Kidney epithelial cell (primary cell): ENCODE results near the gene ZFY. TPM values are rescaled to one million over a fixed set of nuclear protein-coding genes. Genes with fewer than 3 reads are reported as not detected.
"Not testable (repeated sequence)": the region's sequence is repeated elsewhere in the genome, so short reads cannot be mapped to it uniquely, and the experiment has no call there.

Source experiments
- DNase-seq: peaks from one replicate; pipeline ENCODE4 v3.0.0-alpha.2; 2010; ENCODE audit warnings: low read depth
- H3K27me3 ChIP-seq: 2 replicates; pipeline ENCODE4 v1.6.0; 2011; ENCODE audit warnings: low read length; ENCODE audit not compliant: control insufficient read depth, insufficient read depth
- H3K36me3 ChIP-seq: 2 replicates; pipeline ENCODE4 v1.5.1; 2011; ENCODE audit warnings: low read length; ENCODE audit not compliant: control insufficient read depth, insufficient read depth
- H3K4me3 ChIP-seq: 2 replicates; pipeline ENCODE4 v1.5.1; 2011; ENCODE audit warnings: low read depth, mild to moderate bottlenecking, control low read depth, low read length
- CTCF ChIP-seq: IDR thresholded peaks from 2 replicates; pipeline ENCODE4 v1.5.1; 2011; ENCODE audit warnings: mild to moderate bottlenecking, moderate library complexity, low read length, control low read depth, inconsistent platforms; ENCODE audit not compliant: insufficient read depth, poor library complexity, severe bottlenecking
- total RNA-seq: library from RNA; depleted of rRNA; stranded (reverse); fragments of >200 nt; gene quantifications from 2 replicates; pipeline ENCODE4 v1.2.3, GENCODE V29; 2015

ZFY gene
- total RNA-seq, 1 donor from 2014 or later = 9.3 TPM

GRCh38 chrY:2979283-2979682 is 44.1 kb downstream of the ZFY start:
- Histone ChIP-seq H3K27me3 (no peaks in the 10 kb centered on the region), H3K4me3 (no peak overlapping the region), H3K36me3 (no peaks in the 10 kb centered on the region)
- DNase-seq = no peak
- no peak for TF ChIP-seq CTCF

GRCh38 chrY:2984491-2984890 is 49.3 kb downstream of the ZFY start:
- no peak for TF ChIP-seq CTCF
- DNase-seq = no peak
- H3K4me3 ChIP-seq = no peak overlapping the region
- no peaks in the 10 kb centered on the region for H3K36me3 ChIP-seq
- H3K27me3 ChIP-seq = no peaks in the 10 kb centered on the region

GRCh38 chrY:2987178-2987577 is 52.0 kb downstream of the ZFY start:
- not testable (repeated sequence) for H3K27me3 ChIP-seq

GRCh38 chrY:2997369-2997768 is 62.2 kb downstream of the ZFY start:
- not testable (repeated sequence) for H3K36me3 ChIP-seq, DNase-seq, H3K4me3 ChIP-seq, H3K27me3 ChIP-seq

More at GRCh38 chrY:2987178-2987577, 52.0 kb downstream of the ZFY start:
- not testable (repeated sequence) for DNase-seq, H3K36me3 ChIP-seq, H3K4me3 ChIP-seq

- no peaks in the 10 kb centered on the region for H3K36me3 ChIP-seq
- no peak for TF ChIP-seq CTCF
- no peak for DNase-seq
- H3K27me3 ChIP-seq = no peaks in the 10 kb centered on the region
- H3K4me3 ChIP-seq = no peak overlapping the region
These were observed 67.0 kb downstream of the ZFY start for GRCh38 chrY:3002190-3002589.

GRCh38 chrY:3002680-3003515 is 67.7 kb downstream of the ZFY start:
- TF ChIP-seq CTCF = no peak
- Histone ChIP-seq H3K27me3 (no peaks in the 10 kb centered on the region), H3K4me3 (no peak overlapping the region), H3K36me3 (no peaks in the 10 kb centered on the region)
- DNase-seq = no peak

GRCh38 chrY:3003516-3003830 is 68.3 kb downstream of the ZFY start:
- Histone ChIP-seq H3K4me3 (no peak overlapping the region), H3K27me3 (no peaks in the 10 kb centered on the region), H3K36me3 (no peaks in the 10 kb centered on the region)
- no peak for TF ChIP-seq CTCF
- no peak for DNase-seq
